Sigmoid colon (tissue), 7 donors: ENCODE data around the gene FMN2. TPM values are rescaled to one million over a fixed set of nuclear protein-coding genes. Genes with fewer than 3 reads are reported as not detected.

Experiments
- DNase-seq: peaks from one replicate; pipeline ENCODE4 v3.0.0-alpha.2; 2019
- H3K27ac ChIP-seq, 4 donors: fragments of 200-600 bp; sonication (generic); one replicate each; pipeline ENCODE4 v1.5.1; 2016 to 2019; ENCODE audit warnings: mild to moderate bottlenecking in 1 of 4
- H3K27me3 ChIP-seq, 3 donors: fragments of 200-600 bp; sonication (generic); one replicate each; pipeline ENCODE4 v1.5.1; 2019; ENCODE audit warnings: mild to moderate bottlenecking in 1 of 3
- H3K36me3 ChIP-seq, 4 donors: fragments of 200-600 bp; sonication (generic); one replicate each; pipeline ENCODE4 v1.5.1; 2016 to 2019
- H3K4me1 ChIP-seq, 4 donors: fragments of 200-600 bp; sonication (generic); one replicate each; pipeline ENCODE4 v1.5.1; 2017 to 2019
- H3K4me3 ChIP-seq, 4 donors: fragments of 200-600 bp; sonication (generic); one replicate each; pipeline ENCODE4 v1.5.1; 2017 to 2019; ENCODE audit warnings: mild to moderate bottlenecking in 2 of 4, moderate library complexity in 1 of 4
- H3K9me3 ChIP-seq, 4 donors: fragments of 200-600 bp in 3 of 4; sonication (generic) in 3 of 4; one replicate each; pipeline versions ENCODE4 v1.5.1 to v1.6.1; 2013 to 2019
- CTCF ChIP-seq, 4 experiments: fragments of 450-650 bp in 3 of 4; fragments of 200-600 bp in 1 of 4; IDR thresholded peaks; one replicate each; pipeline ENCODE4 v1.5.1; 2016 to 2019; ENCODE audit warnings: antibody characterized with exemption in 4 of 4, mild to moderate bottlenecking in 3 of 4, moderate library complexity in 2 of 4
- EP300 ChIP-seq, 4 donors: sonication (generic); formaldehyde crosslinking; IDR thresholded peaks; one replicate each; pipeline ENCODE4 v1.6.1; 2017; ENCODE audit warnings: antibody characterized with exemption in 4 of 4
- POLR2A ChIP-seq, 2 donors: fragments of 450-650 bp; IDR thresholded peaks; one replicate each; pipeline ENCODE4 v1.6.1; 2016; ENCODE audit warnings: antibody characterized with exemption in 2 of 2, mild to moderate bottlenecking in 2 of 2, moderate library complexity in 2 of 2
- POLR2AphosphoS5 ChIP-seq, 4 donors: sonication (generic); formaldehyde crosslinking; IDR thresholded peaks; one replicate each; pipeline ENCODE4 v1.6.1; 2017; ENCODE audit warnings: antibody characterized with exemption in 4 of 4
- WGBS, 2 donors: extraction: QIAGEN DNeasy Blood & Tissue Kit; methylation state at CpG; one replicate each; pipeline ENCODE4 v1.1.7; 2013; 5-methylcytosine and 5-hydroxymethylcytosine counted together
- intact Hi-C: fragments of 100-400 bp; cut with DNase I; formaldehyde crosslinking; loops from one replicate; pipeline ENCODE4 v1.15.1; 2023
- polyA plus RNA-seq, 3 donors: library from polyadenylated mRNA; stranded (reverse); fragments of 200-250 nt; gene quantifications; one replicate each; pipeline ENCODE4 v1.2.3, GENCODE V29; 2013
- total RNA-seq, 4 donors: library from RNA; depleted of rRNA; stranded (reverse); fragments of >200 nt; gene quantifications; one replicate each; pipeline ENCODE4 v1.1.0, GENCODE V29; 2016
- donor health status: healthy with polysubstance abuse.
- donor health status: Bipolar disorder and iron deficiency.
- donor health status: healthy.

Gene FMN2
- total and polyA plus RNA-seq, 7 donors = 1.5 to 16.9 (median 10.3) TPM

GRCh38 chr1:240394353-240394752, 302.7 kb downstream of the FMN2 start:
- H3K4me3 ChIP-seq = no peak overlapping the region
- WGBS, 2 donors = 95% methylated on average over 4 of the region's 4 CpGs
- peaks cover 0 to 17% (median 0%) of the 10 kb centered on the region in 4 donors for H3K4me1 ChIP-seq
- H3K27me3 ChIP-seq = no peaks in the 10 kb centered on the region
- no peaks in the 10 kb centered on the region for H3K9me3 ChIP-seq
- intact Hi-C loops = no loop called here
- no peaks in the 10 kb centered on the region for H3K36me3 ChIP-seq
- no peak for DNase-seq
- TF ChIP-seq CTCF (IDR thresholded peaks at IDR 0.05) (no peak), POLR2AphosphoS5 (IDR thresholded peaks at IDR 0.05) (no peak), POLR2A (IDR thresholded peaks at IDR 0.05) (no peak), EP300 (IDR thresholded peaks at IDR 0.05) (no peak)
- H3K27ac ChIP-seq = no peak overlapping the region

GRCh38 chr1:240395336-240395735, 303.7 kb downstream of the FMN2 start:
- H3K27ac ChIP-seq = no peak overlapping the region
- no peaks in the 10 kb centered on the region for H3K36me3 ChIP-seq
- intact Hi-C loops = no loop called here
- peaks cover 0 to 20% (median 0%) of the 10 kb centered on the region in 4 donors for H3K4me1 ChIP-seq
- H3K4me3 ChIP-seq = no peak overlapping the region
- H3K9me3 ChIP-seq = no peaks in the 10 kb centered on the region
- WGBS, 2 donors = 82 to 92% methylated on average over 1 of the region's 1 CpG
- no peak for DNase-seq
- TF ChIP-seq CTCF (IDR thresholded peaks at IDR 0.05) (no peak), POLR2A (IDR thresholded peaks at IDR 0.05) (no peak), POLR2AphosphoS5 (IDR thresholded peaks at IDR 0.05) (no peak), EP300 (IDR thresholded peaks at IDR 0.05) (no peak)
- H3K27me3 ChIP-seq = no peaks in the 10 kb centered on the region

- Histone ChIP-seq H3K4me1 (peaks cover 0 to 39% (median 9%) of the 10 kb centered on the region in 4 donors), H3K9me3 (no peaks in the 10 kb centered on the region), H3K36me3 (no peaks in the 10 kb centered on the region), H3K4me3 (no peak overlapping the region), H3K27ac (no peak overlapping the region), H3K27me3 (no peaks in the 10 kb centered on the region)
- WGBS, 2 donors = 76 to 83% methylated on average over 6 of the region's 6 CpGs
- TF ChIP-seq POLR2AphosphoS5 (IDR thresholded peaks at IDR 0.05) = no peak
- TF ChIP-seq CTCF (IDR thresholded peaks at IDR 0.05) = no peak
- TF ChIP-seq POLR2A (IDR thresholded peaks at IDR 0.05) = no peak
- TF ChIP-seq EP300 (IDR thresholded peaks at IDR 0.05) = no peak
- intact Hi-C loops = no loop called here
- no peak for DNase-seq
Measured at GRCh38 chr1:240399381-240399780, 307.7 kb downstream of the FMN2 start.

- Histone ChIP-seq H3K4me1 (peaks cover 0 to 45% (median 16%) of the 10 kb centered on the region in 4 donors), H3K9me3 (no peaks in the 10 kb centered on the region), H3K4me3 (no peak overlapping the region), H3K27me3 (no peaks in the 10 kb centered on the region), H3K36me3 (no peaks in the 10 kb centered on the region), H3K27ac (no peak overlapping the region)
- DNase-seq = no peak
- WGBS, 2 donors = 42 to 70% methylated on average over 4 of the region's 4 CpGs
- intact Hi-C loops = no loop called here
- TF ChIP-seq POLR2AphosphoS5 (IDR thresholded peaks at IDR 0.05) (no peak), CTCF (IDR thresholded peaks at IDR 0.05) (no peak), POLR2A (IDR thresholded peaks at IDR 0.05) (no peak), EP300 (IDR thresholded peaks at IDR 0.05) (no peak)
Measured at GRCh38 chr1:240401731-240402130, 310.0 kb downstream of the FMN2 start.

GRCh38 chr1:240402326-240402725, 310.6 kb downstream of the FMN2 start:
- TF ChIP-seq POLR2A (IDR thresholded peaks at IDR 0.05) (no peak), POLR2AphosphoS5 (IDR thresholded peaks at IDR 0.05) (no peak), CTCF (IDR thresholded peaks at IDR 0.05) (no peak)
- DNase-seq = no peak
- 81 to 91% methylated on average over 4 of the region's 4 CpGs for WGBS, 2 donors

More at GRCh38 chr1:240402326-240402725, 310.6 kb downstream of the FMN2 start:
- intact Hi-C loops = no loop called here
- H3K4me3 ChIP-seq = no peak overlapping the region
- H3K9me3 ChIP-seq = no peaks in the 10 kb centered on the region
- no peaks in the 10 kb centered on the region for H3K36me3 ChIP-seq
- H3K4me1 ChIP-seq = peaks cover 0 to 45% (median 16%) of the 10 kb centered on the region in 4 donors
- H3K27me3 ChIP-seq = no peaks in the 10 kb centered on the region
- peak overlapping the region in 1 of 4 donors; percentile 8 for H3K27ac ChIP-seq
